ENCODE measurements around the gene NPLOC4. TPM values are rescaled to one million over a fixed set of nuclear protein-coding genes. Genes with fewer than 3 reads are reported as not detected.

NPLOC4 gene
- polyA plus RNA-seq, 1 experiment: 108 TPM

- peaks cover 24% of the 10 kb centered on the region for H3K36me3 ChIP-seq (ENCODE audit: control insufficient read depth, insufficient read depth, low read length)
- H3K27me3 ChIP-seq (ENCODE audit: control insufficient read depth, insufficient read depth, low read length): no peaks in the 10 kb centered on the region
- no peak overlapping the region for H3K4me3 ChIP-seq (ENCODE audit: low read depth, low read length)
- no peak for TF ChIP-seq CTCF (IDR thresholded peaks at IDR 0.05; ENCODE audit: insufficient read depth, low read depth, low read length)
- DNase-seq (ENCODE audit: low read depth): no peak
- ChIA-PET CTCF (interaction anchor here (1.6 to 2.2 kb wide), 3 partner anchors 8 to 56 kb away, joined by 4 to 7 read pairs (median 4); partner anchors contain the start of gene FAAP100), POLR2A (no interaction called here)
These were observed 28.8 kb downstream of the NPLOC4 start for GRCh38 chr17:81608082-81608481.

GRCh38 chr17:81607431-81607830 is 29.5 kb downstream of the NPLOC4 start:
- Histone ChIP-seq H3K4me3 (ENCODE audit: low read depth, low read length) (no peak overlapping the region), H3K36me3 (ENCODE audit: control insufficient read depth, insufficient read depth, low read length) (peaks cover 23% of the 10 kb centered on the region), H3K27me3 (ENCODE audit: control insufficient read depth, insufficient read depth, low read length) (no peaks in the 10 kb centered on the region)
- no peak for DNase-seq (ENCODE audit: low read depth)
- CTCF ChIA-PET: interaction anchor here (0.8 to 1.8 kb wide), 3 partner anchors 9 to 123 kb away, joined by 3 to 4 read pairs (median 4); partner anchors contain the start of gene FAAP100
- no peak for TF ChIP-seq CTCF (IDR thresholded peaks at IDR 0.05; ENCODE audit: insufficient read depth, low read depth, low read length)
- POLR2A ChIA-PET: no interaction called here

GRCh38 chr17:81603846-81604610 is 32.9 kb downstream of the NPLOC4 start:
- H3K4me3 ChIP-seq (ENCODE audit: low read depth, low read length): no peak overlapping the region
- ChIA-PET POLR2A (no interaction called here), CTCF (no interaction called here)
- H3K36me3 ChIP-seq (ENCODE audit: control insufficient read depth, insufficient read depth, low read length): peaks cover 22% of the 10 kb centered on the region
- H3K27me3 ChIP-seq (ENCODE audit: control insufficient read depth, insufficient read depth, low read length): no peaks in the 10 kb centered on the region
- no peak for DNase-seq (ENCODE audit: low read depth)
- TF ChIP-seq CTCF (IDR thresholded peaks at IDR 0.05; ENCODE audit: insufficient read depth, low read depth, low read length): no peak

GRCh38 chr17:81601525-81602120 is 35.3 kb downstream of the NPLOC4 start:
- Histone ChIP-seq H3K27me3 (ENCODE audit: control insufficient read depth, insufficient read depth, low read length) (no peaks in the 10 kb centered on the region), H3K4me3 (ENCODE audit: low read depth, low read length) (no peak overlapping the region), H3K36me3 (ENCODE audit: control insufficient read depth, insufficient read depth, low read length) (peaks cover 24% of the 10 kb centered on the region)
- POLR2A ChIA-PET: no interaction called here
- TF ChIP-seq CTCF (IDR thresholded peaks at IDR 0.05; ENCODE audit: insufficient read depth, low read depth, low read length): peak; percentile 81
- CTCF ChIA-PET: interaction anchor here (0.8 to 4.5 kb wide), 39 partner anchors 7 to 459 kb away, joined by 3 to 35 read pairs (median 6); partner anchors contain the start of genes ACTG1, ARL16, FAAP100 and HGS
- no peak for DNase-seq (ENCODE audit: low read depth)
